HepG2 (cell line): ENCODE results near the gene PPARA. TPM values are rescaled to one million over a fixed set of nuclear protein-coding genes. Genes with fewer than 3 reads are reported as not detected.

Experiments used
- CBX5 ChIP-seq: sonication (generic); formaldehyde crosslinking; IDR thresholded peaks from 2 replicates; pipeline ENCODE4 v1.4.0; 2020; ENCODE audit warnings: missing genetic modification reagents, borderline replicate concordance
- MED1 ChIP-seq: sonication (generic); formaldehyde crosslinking; IDR thresholded peaks from 2 replicates; pipeline ENCODE4 v1.4.0; 2020; ENCODE audit warnings: missing genetic modification reagents
- REPIN1 ChIP-seq: sonication (generic); formaldehyde crosslinking; IDR thresholded peaks from 2 replicates; pipeline ENCODE4 v1.8.0; 2022; ENCODE audit warnings: missing genetic modification reagents, low read depth, mild to moderate bottlenecking, borderline replicate concordance
- SKI ChIP-seq: fragments of 450-650 bp; IDR thresholded peaks from one replicate; pipeline ENCODE4 v1.6.1; 2018; ENCODE audit warnings: mild to moderate bottlenecking; ENCODE audit not compliant: partially characterized antibody
- ZFP90 ChIP-seq: sonication (generic); formaldehyde crosslinking; IDR thresholded peaks from 2 replicates; pipeline ENCODE4 v1.8.0; 2022; ENCODE audit warnings: missing genetic modification reagents, mild to moderate bottlenecking, inconsistent platforms, borderline replicate concordance
- ZNF318 ChIP-seq: sonication (generic); formaldehyde crosslinking; IDR thresholded peaks from 2 replicates; pipeline ENCODE4 v1.4.0; 2020; ENCODE audit warnings: mild to moderate bottlenecking, missing genetic modification reagents
- ZNF367 ChIP-seq: sonication (generic); formaldehyde crosslinking; IDR thresholded peaks from 2 replicates; pipeline ENCODE4 v1.4.0; 2020; ENCODE audit warnings: missing genetic modification reagents, borderline replicate concordance
- ZNF773 ChIP-seq: sonication (generic); formaldehyde crosslinking; IDR thresholded peaks from 2 replicates; pipeline ENCODE4 v1.4.0; 2020; ENCODE audit warnings: missing genetic modification reagents, borderline replicate concordance
- polyA plus RNA-seq, 8 experiments: library from polyadenylated mRNA; depleted of rRNA in 3 of 8; stranded (reverse) in 7 of 8; unstranded in 1 of 8; fragments of >200 nt; fragmentation: Illumina TruSeq in 4 of 8; extraction: Trizol in 4 of 8; gene quantifications; 2 replicates each; pipeline versions ENCODE4 v1.2.1 to v1.2.3, GENCODE V29; 2011 to 2016; ENCODE audit warnings: low read depth in 4 of 8, missing spikeins in 1 of 8, mixed read lengths in 1 of 8; ENCODE audit not compliant: insufficient read depth in 1 of 8
- total RNA-seq, 5 experiments: library from RNA; depleted of rRNA; stranded (reverse); fragments of >200 nt; fragmentation: Illumina TruSeq; extraction: Trizol; gene quantifications; 2 replicates each; pipeline ENCODE4 v1.2.3, GENCODE V29; 2016; ENCODE audit warnings: low read depth in 1 of 5
- TF ChIP-seq, protein P1 (sequence below): IDR thresholded peaks from 2 replicates; pipeline ENCODE4 v1.6.1; 2016; ENCODE audit warnings: missing biosample characterization, missing genetic modification reagents, low read depth
- TF ChIP-seq, protein P2 (sequence below): sonication (generic); formaldehyde crosslinking; IDR thresholded peaks from 2 replicates; pipeline ENCODE4 v1.4.0; 2020; ENCODE audit warnings: missing genetic modification reagents

PPARA gene
- total and polyA plus RNA-seq, 2 of the 13 experiments (the other 11 are each of a cell fraction or from before 2014, with no cell fraction given): 18.2 to 24.7 TPM

GRCh38 chr22:46250035-46250782 lies 99.9 kb downstream of the PPARA start, which contains the start of gene CDPF1 (continued):
- TF ChIP-seq ZNF318 (no peak), REPIN1 (CRISPR knock-in tag) (peak; percentile 27; the same call in 1 of the 2 replicates), ZNF773 (CRISPR knock-in tag) (0 out of 2 replicates have a peak, but pooled peaks have one; percentile 61), ZNF367 (CRISPR knock-in tag) (peak; percentile 68; the same call in 1 of the 2 replicates), CBX5 (0 out of 2 replicates have a peak, but pooled peaks have one; percentile 34), MED1 (peak; percentile 57; the same call in 1 of the 2 replicates), ZFP90 (CRISPR knock-in tag) (peak; percentile 23; the same call in 1 of the 2 replicates), SKI (peak; percentile 25)
- TF ChIP-seq, protein P1, sequence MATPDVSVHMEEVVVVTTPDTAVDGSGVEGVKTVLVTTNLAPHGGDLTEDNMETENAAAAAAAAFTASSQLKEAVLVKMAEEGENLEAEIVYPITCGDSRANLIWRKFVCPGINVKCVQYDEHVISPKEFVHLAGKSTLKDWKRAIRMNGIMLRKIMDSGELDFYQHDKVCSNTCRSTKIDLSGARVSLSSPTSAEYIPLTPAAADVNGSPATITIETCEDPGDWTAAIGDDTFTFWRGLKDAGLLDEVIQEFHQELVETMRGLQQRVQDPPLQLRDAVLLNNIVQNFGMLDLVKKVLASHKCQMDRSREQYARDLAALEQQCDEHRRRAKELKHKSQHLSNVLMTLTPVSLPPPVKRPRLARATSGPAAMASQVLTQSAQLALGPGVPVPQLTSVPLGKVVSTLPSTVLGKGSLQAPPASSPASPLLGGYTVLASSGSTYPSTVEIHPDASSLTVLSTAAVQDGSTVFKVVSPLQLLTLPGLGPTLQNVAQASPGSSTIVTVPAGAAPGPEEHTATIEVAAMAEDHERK: no peak
- TF ChIP-seq, protein P2, sequence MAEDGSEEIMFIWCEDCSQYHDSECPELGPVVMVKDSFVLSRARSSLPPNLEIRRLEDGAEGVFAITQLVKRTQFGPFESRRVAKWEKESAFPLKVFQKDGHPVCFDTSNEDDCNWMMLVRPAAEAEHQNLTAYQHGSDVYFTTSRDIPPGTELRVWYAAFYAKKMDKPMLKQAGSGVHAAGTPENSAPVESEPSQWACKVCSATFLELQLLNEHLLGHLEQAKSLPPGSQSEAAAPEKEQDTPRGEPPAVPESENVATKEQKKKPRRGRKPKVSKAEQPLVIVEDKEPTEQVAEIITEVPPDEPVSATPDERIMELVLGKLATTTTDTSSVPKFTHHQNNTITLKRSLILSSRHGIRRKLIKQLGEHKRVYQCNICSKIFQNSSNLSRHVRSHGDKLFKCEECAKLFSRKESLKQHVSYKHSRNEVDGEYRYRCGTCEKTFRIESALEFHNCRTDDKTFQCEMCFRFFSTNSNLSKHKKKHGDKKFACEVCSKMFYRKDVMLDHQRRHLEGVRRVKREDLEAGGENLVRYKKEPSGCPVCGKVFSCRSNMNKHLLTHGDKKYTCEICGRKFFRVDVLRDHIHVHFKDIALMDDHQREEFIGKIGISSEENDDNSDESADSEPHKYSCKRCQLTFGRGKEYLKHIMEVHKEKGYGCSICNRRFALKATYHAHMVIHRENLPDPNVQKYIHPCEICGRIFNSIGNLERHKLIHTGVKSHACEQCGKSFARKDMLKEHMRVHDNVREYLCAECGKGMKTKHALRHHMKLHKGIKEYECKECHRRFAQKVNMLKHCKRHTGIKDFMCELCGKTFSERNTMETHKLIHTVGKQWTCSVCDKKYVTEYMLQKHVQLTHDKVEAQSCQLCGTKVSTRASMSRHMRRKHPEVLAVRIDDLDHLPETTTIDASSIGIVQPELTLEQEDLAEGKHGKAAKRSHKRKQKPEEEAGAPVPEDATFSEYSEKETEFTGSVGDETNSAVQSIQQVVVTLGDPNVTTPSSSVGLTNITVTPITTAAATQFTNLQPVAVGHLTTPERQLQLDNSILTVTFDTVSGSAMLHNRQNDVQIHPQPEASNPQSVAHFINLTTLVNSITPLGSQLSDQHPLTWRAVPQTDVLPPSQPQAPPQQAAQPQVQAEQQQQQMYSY: peak; percentile 62; the same call in 1 of the 2 replicates
